Testis (tissue), 3 donors: ENCODE data around the gene PRKN. TPM values are rescaled to one million over a fixed set of nuclear protein-coding genes. Genes with fewer than 3 reads are reported as not detected.

Source experiments
- DNase-seq: peaks from one replicate; pipeline ENCODE4 v3.0.0-alpha.2; 2019
- H3K27ac ChIP-seq, 2 donors: fragments of 200-600 bp; sonication (generic); one replicate each; pipeline ENCODE4 v1.5.1; 2019
- H3K27me3 ChIP-seq: fragments of 200-600 bp; sonication (generic); one replicate; pipeline ENCODE4 v1.5.1; 2019
- H3K36me3 ChIP-seq: fragments of 200-600 bp; sonication (generic); one replicate; pipeline ENCODE4 v1.5.1; 2017; ENCODE audit warnings: low read depth; ENCODE audit errors: missing control alignments
- H3K4me1 ChIP-seq: fragments of 200-600 bp; sonication (generic); one replicate; pipeline ENCODE4 v1.5.1; 2019
- H3K4me3 ChIP-seq, 2 donors: fragments of 200-600 bp; sonication (generic); one replicate each; pipeline ENCODE4 v1.5.1; 2017 to 2019
- H3K9me3 ChIP-seq: fragments of 200-600 bp; sonication (generic); one replicate; pipeline ENCODE4 v1.5.1; 2017
- POLR2A ChIP-seq: fragments of 450-650 bp; IDR thresholded peaks from one replicate; pipeline ENCODE4 v1.6.1; 2017; ENCODE audit warnings: antibody characterized with exemption, mild to moderate bottlenecking, moderate library complexity
- WGBS, 2 donors: methylation state at CpG; one replicate each; pipeline ENCODE4 v1.1.5; 2018; 5-methylcytosine and 5-hydroxymethylcytosine counted together
- intact Hi-C: fragments of 100-400 bp; cut with DNase I; formaldehyde crosslinking; loops from one replicate; pipeline ENCODE4 v1.15.1; 2023; ENCODE audit warnings: low total_unique reads
- polyA plus RNA-seq: library from polyadenylated mRNA; stranded (reverse); fragments of 350-450 nt; fragmentation: Illumina TruSeq; extraction: RNeasy Lipid Tissue Mini Kit (QIAGEN cat#74804); gene quantifications from one replicate; pipeline ENCODE4 v1.2.3, GENCODE V29; 2014; ENCODE audit warnings: low read depth, low replicate concordance; ENCODE audit not compliant: insufficient read depth
- total RNA-seq, 2 donors: library from RNA; depleted of rRNA; stranded (reverse); fragments of >200 nt; gene quantifications; one replicate each; pipeline ENCODE4 v1.2.3, GENCODE V29; 2016
- TF ChIP-seq, protein P1 (sequence below), 3 experiments: fragments of 450-650 bp in 2 of 3; fragments of 200-600 bp in 1 of 3; sonication (generic) in 1 of 3; IDR thresholded peaks; one replicate each; pipeline ENCODE4 v1.5.1; 2016 to 2019; ENCODE audit warnings: antibody characterized with exemption in 3 of 3, mild to moderate bottlenecking in 2 of 3, moderate library complexity in 1 of 3

PRKN gene
- total and polyA plus RNA-seq, 3 donors from 2014 or later: 19.1 to 34.5 (median 28.8) TPM

DNA sequence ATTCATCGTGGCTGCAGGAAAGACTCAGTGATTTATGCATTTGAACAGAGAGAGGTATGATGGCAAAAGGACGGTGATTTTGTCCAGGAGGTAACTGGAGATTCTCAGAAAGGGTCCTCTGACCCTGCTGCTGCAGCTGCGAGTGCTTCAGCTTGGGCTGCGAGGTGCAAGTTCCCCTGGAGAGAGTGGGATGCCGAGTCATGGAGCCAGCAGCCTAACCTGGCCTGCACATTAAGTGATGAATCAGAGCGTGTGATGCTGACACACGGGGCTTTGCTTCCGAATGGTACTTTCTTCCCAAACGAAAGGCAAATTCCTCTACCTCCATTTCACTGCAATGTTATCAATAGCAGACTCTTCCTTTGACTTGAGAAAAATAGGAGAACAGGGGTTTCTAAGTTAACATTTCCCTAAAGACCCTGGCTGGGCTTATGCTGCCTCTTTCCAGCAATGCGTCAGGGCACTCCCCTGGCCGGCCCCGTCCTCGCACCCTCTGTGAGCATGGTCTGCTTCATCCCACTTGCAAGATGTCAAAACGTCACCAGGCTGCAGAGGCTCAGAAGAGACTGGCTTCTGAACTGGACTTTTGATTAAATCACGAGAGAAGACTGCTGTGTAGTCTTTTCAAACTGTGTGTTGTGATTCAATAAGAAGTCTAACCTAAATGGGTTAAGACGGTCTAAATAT, 825.7 kb downstream of the PRKN start:
- 77 to 78% methylated on average over 16 of the region's 16 CpGs for WGBS, 2 donors
- no peak for TF ChIP-seq POLR2A
- TF ChIP-seq, protein P1, sequence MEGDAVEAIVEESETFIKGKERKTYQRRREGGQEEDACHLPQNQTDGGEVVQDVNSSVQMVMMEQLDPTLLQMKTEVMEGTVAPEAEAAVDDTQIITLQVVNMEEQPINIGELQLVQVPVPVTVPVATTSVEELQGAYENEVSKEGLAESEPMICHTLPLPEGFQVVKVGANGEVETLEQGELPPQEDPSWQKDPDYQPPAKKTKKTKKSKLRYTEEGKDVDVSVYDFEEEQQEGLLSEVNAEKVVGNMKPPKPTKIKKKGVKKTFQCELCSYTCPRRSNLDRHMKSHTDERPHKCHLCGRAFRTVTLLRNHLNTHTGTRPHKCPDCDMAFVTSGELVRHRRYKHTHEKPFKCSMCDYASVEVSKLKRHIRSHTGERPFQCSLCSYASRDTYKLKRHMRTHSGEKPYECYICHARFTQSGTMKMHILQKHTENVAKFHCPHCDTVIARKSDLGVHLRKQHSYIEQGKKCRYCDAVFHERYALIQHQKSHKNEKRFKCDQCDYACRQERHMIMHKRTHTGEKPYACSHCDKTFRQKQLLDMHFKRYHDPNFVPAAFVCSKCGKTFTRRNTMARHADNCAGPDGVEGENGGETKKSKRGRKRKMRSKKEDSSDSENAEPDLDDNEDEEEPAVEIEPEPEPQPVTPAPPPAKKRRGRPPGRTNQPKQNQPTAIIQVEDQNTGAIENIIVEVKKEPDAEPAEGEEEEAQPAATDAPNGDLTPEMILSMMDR (IDR thresholded peaks at IDR 0.05): no peak
- Histone ChIP-seq H3K4me1 (no peaks in the 10 kb centered on the region), H3K27me3 (no peaks in the 10 kb centered on the region), H3K4me3 (no peak overlapping the region), H3K9me3 (no peaks in the 10 kb centered on the region), H3K27ac (no peak overlapping the region), H3K36me3 (no peaks in the 10 kb centered on the region)
- intact Hi-C loops: no loop called here
- no peak for DNase-seq

DNA sequence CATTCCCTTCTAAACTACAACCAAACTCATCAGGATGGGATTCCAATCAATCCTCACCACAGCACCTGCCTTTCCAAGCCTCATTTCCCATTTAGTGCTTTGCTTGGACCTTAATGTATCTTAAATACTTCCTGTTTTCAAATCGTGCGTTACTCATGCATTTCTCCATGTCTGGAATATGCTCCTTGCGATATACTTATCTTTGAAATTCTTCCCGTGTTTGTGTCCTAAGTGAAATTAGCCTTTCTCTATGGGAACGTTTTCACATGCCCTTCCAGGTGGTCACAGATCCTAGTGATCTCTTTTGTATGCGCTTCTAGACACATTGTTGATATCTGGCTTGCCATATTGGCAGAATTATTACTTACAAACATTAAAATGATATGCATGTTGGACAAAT, 833.1 kb downstream of the PRKN start:
- H3K36me3 ChIP-seq: no peaks in the 10 kb centered on the region
- peaks cover 27% of the 10 kb centered on the region for H3K4me1 ChIP-seq
- no peak overlapping the region for H3K4me3 ChIP-seq
- no peak for DNase-seq
- no peak for TF ChIP-seq POLR2A
- TF ChIP-seq, protein P1 (IDR thresholded peaks at IDR 0.05): no peak
- 79 to 85% methylated on average over 6 of the region's 6 CpGs for WGBS, 2 donors
- H3K9me3 ChIP-seq: no peaks in the 10 kb centered on the region
- H3K27me3 ChIP-seq: no peaks in the 10 kb centered on the region
- H3K27ac ChIP-seq: no peak overlapping the region
- intact Hi-C loops: no loop called here

DNA sequence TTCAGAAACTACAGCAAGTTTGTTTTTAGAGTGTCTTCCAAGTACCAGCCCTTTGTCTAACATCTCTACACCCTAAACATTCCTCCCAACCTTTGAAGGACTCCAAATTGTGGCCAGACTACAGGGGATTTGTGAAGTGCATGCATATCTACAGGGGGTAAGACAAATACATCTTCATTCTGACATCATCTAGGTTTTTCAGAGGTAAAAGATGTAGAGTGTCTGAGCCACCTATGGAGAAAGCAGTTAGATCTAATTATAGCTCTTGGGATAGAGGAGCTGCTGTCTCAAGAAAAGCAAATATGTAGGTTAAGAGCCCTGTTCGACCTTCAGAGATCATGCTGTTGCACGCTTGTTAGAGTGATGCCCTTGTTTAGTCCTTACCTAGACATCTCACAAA, 836.0 kb downstream of the PRKN start:
- no peaks in the 10 kb centered on the region for H3K36me3 ChIP-seq
- H3K4me1 ChIP-seq: peaks cover 27% of the 10 kb centered on the region
- TF ChIP-seq POLR2A: no peak
- TF ChIP-seq, protein P1 (IDR thresholded peaks at IDR 0.05): no peak
- H3K27ac ChIP-seq: peak overlapping the region; percentile 7 to 75
- intact Hi-C loops: no loop called here
- 66 to 80% methylated on average over 2 of the region's 2 CpGs for WGBS, 2 donors
- H3K9me3 ChIP-seq: no peaks in the 10 kb centered on the region
- no peak for DNase-seq
- H3K4me3 ChIP-seq: no peak overlapping the region
- H3K27me3 ChIP-seq: no peaks in the 10 kb centered on the region

DNA sequence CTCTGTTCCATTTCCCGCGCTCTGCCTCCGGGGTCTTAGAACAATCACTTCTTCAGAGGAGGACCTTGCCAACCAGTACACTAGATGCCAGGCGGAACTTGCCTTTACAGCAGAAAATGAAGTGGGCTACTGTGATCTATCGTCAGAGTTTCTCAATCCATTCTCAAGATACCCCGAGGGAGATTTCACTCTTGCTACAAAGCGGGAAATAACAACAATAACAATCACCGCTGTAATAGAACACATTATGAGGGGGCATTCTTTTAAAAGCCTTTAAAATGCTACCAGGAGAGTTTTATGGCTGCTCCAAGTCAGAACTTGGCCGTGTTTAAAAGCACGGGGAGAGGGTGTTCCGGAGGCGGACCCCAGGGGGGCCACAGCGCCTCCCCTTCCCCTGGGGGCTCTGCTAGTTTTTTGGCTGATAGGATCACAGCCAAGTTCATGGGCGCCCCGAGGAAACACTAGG, 836.7 kb downstream of the PRKN start:
- intact Hi-C loops: no loop called here
- Histone ChIP-seq H3K4me1 (peaks cover 27% of the 10 kb centered on the region), H3K4me3 (no peak overlapping the region), H3K36me3 (no peaks in the 10 kb centered on the region), H3K27me3 (no peaks in the 10 kb centered on the region), H3K27ac (peak overlapping the region; percentile 7 to 75), H3K9me3 (no peaks in the 10 kb centered on the region)
- no peak for TF ChIP-seq POLR2A
- TF ChIP-seq, protein P1 (IDR thresholded peaks at IDR 0.05): no peak
- no peak for DNase-seq
- WGBS, 2 donors: 26 to 37% methylated on average over 15 of the region's 15 CpGs
